GM23338 (cell line): ENCODE data around the gene MYO18B. TPM values are rescaled to one million over a fixed set of nuclear protein-coding genes. Genes with fewer than 3 reads are reported as not detected.

Experiments used
- ATAC-seq: fragments of 200-7000 bp; cut with Tn5 transposase; 3 replicates; pipeline ENCODE4 v1.9.1; 2020
- DNase-seq: peaks from one replicate; pipeline ENCODE4 v3.0.0-alpha.2; 2015; ENCODE audit warnings: low spot score
- H2AFZ ChIP-seq: fragments of 200-600 bp; sonication (generic); 2 replicates; pipeline ENCODE4 v1.8.0; 2016; ENCODE audit warnings: antibody characterized with exemption, mild to moderate bottlenecking, moderate library complexity
- H3F3A ChIP-seq: fragments of 200-600 bp; sonication (generic); replicated peaks from 2 replicates; pipeline ENCODE4 v1.8.0; 2017; ENCODE audit warnings: antibody characterized with exemption, mixed run types, low read depth
- H3K27ac ChIP-seq: fragments of 200-600 bp; sonication (generic); 2 replicates; pipeline ENCODE4 v1.6.1; 2016; ENCODE audit warnings: low read depth
- H3K27me3 ChIP-seq: fragments of 200-600 bp; sonication (generic); 2 replicates; pipeline ENCODE4 v1.8.0; 2016; ENCODE audit warnings: mild to moderate bottlenecking, mixed run types, moderate library complexity; ENCODE audit not compliant: insufficient read depth
- H3K36me3 ChIP-seq: fragments of 200-600 bp; sonication (generic); 2 replicates; pipeline ENCODE4 v1.8.0; 2016; ENCODE audit warnings: mild to moderate bottlenecking; ENCODE audit not compliant: insufficient read depth
- H3K4me1 ChIP-seq: fragments of 200-600 bp; sonication (generic); 2 replicates; pipeline ENCODE4 v1.8.0; 2016; ENCODE audit warnings: mild to moderate bottlenecking, moderate library complexity; ENCODE audit not compliant: insufficient read depth
- H3K4me2 ChIP-seq: fragments of 200-600 bp; sonication (generic); 2 replicates; pipeline ENCODE4 v1.7.1; 2017; ENCODE audit warnings: mixed run types
- H3K4me3 ChIP-seq: fragments of 200-600 bp; sonication (generic); 2 replicates; pipeline ENCODE4 v1.6.1; 2016; ENCODE audit warnings: mixed run types
- H3K79me2 ChIP-seq: fragments of 200-600 bp; sonication (generic); replicated peaks from 2 replicates; pipeline ENCODE4 v1.8.0; 2017; ENCODE audit warnings: mild to moderate bottlenecking; ENCODE audit not compliant: insufficient read depth
- H3K9me2 ChIP-seq: fragments of 200-600 bp; sonication (generic); 2 replicates; pipeline ENCODE4 v1.8.0; 2017; ENCODE audit not compliant: insufficient read depth
- H4K20me1 ChIP-seq: fragments of 200-600 bp; sonication (generic); replicated peaks from 2 replicates; pipeline ENCODE4 v1.8.0; 2017; ENCODE audit warnings: mild to moderate bottlenecking; ENCODE audit not compliant: insufficient read depth
- H3K27ac Mint-ChIP-seq: 2 replicates; pipeline ENCODE4 v1.8.0; 2020; ENCODE audit warnings: inconsistent platforms, mild to moderate bottlenecking, moderate library complexity, mixed read lengths
- H3K27me3 Mint-ChIP-seq: 3 replicates; pipeline ENCODE4 v1.8.0; 2022; ENCODE audit warnings: low read depth, mild to moderate bottlenecking, moderate library complexity, mixed read lengths, inconsistent platforms; ENCODE audit not compliant: insufficient read depth, poor library complexity
- H3K36me3 Mint-ChIP-seq: 3 replicates; pipeline ENCODE4 v1.8.0; 2021; ENCODE audit warnings: low read depth, mild to moderate bottlenecking, inconsistent platforms, moderate library complexity, mixed read lengths
- H3K4me1 Mint-ChIP-seq: 3 replicates; pipeline ENCODE4 v1.8.0; 2020; ENCODE audit warnings: mild to moderate bottlenecking, inconsistent platforms, mixed read lengths
- H3K4me3 Mint-ChIP-seq: 3 replicates; pipeline ENCODE4 v1.8.0; 2021; ENCODE audit warnings: moderate library complexity, mild to moderate bottlenecking, inconsistent platforms, mixed read lengths
- H3K9me3 Mint-ChIP-seq: 3 replicates; pipeline ENCODE4 v1.8.0; 2020; ENCODE audit warnings: moderate library complexity, mild to moderate bottlenecking, inconsistent platforms, mixed read lengths
- CTCF ChIP-seq, 2 experiments: fragments of 200-600 bp in 1 of 2; sonication (generic) in 1 of 2; conservative IDR thresholded peaks; 2 replicates each; pipeline versions ENCODE4 v1.5.1 to v1.6.1; 2016 to 2017; ENCODE audit warnings: antibody characterized with exemption in 2 of 2, low read depth in 2 of 2, mild to moderate bottlenecking in 2 of 2, moderate library complexity in 1 of 2
- EZH2 ChIP-seq: fragments of 200-600 bp; sonication (generic); IDR thresholded peaks from one replicate; pipeline ENCODE4 v1.8.0; 2017; ENCODE audit warnings: antibody characterized with exemption, mild to moderate bottlenecking, low read depth; ENCODE audit not compliant: unreplicated experiment
- JUNB ChIP-seq: IDR thresholded peaks from one replicate; pipeline ENCODE4 v1.6.1; 2016; ENCODE audit warnings: antibody characterized with exemption; ENCODE audit not compliant: unreplicated experiment
- NANOG ChIP-seq: IDR thresholded peaks from 2 replicates; pipeline ENCODE4 v1.6.1; 2016; ENCODE audit warnings: antibody characterized with exemption, borderline replicate concordance
- POLR2AphosphoS5 ChIP-seq: IDR thresholded peaks from 2 replicates; pipeline ENCODE4 v1.6.1; 2016; ENCODE audit warnings: antibody characterized with exemption, low read depth
- polyA plus RNA-seq: library from polyadenylated mRNA; unstranded; fragments of >200 nt; fragmentation: Nextera tagmentation; extraction: Ambion mirVana; gene quantifications from 2 replicates; pipeline ENCODE4 v1.2.1, GENCODE V29; 2016
- total RNA-seq: library from RNA; depleted of rRNA; stranded (reverse); fragments of >200 nt; shearing (Covaris generic); gene quantifications from 2 replicates; pipeline ENCODE4 v1.2.3, GENCODE V29; 2014
- TF ChIP-seq, protein P1 (sequence below): IDR thresholded peaks from one replicate; pipeline ENCODE4 v1.6.1; 2018; ENCODE audit warnings: antibody characterized with exemption; ENCODE audit not compliant: unreplicated experiment
- TF ChIP-seq, protein P2 (sequence below): IDR thresholded peaks from 2 replicates; pipeline ENCODE4 v1.6.1; 2016; ENCODE audit warnings: antibody characterized with exemption

The MYO18B gene
- total and polyA plus RNA-seq, 2 experiments from 2014 or later = 0.36 to 0.45 TPM

- ATAC-seq (no peak), DNase-seq (no peak)
- Histone ChIP-seq H3K27ac (no peak overlapping the region), H3K9me2 (no peaks in the 10 kb centered on the region), H3K27me3 (no peaks in the 10 kb centered on the region), H3F3A (no peaks in the 10 kb centered on the region), H3K4me3 (no peak overlapping the region), H4K20me1 (no peaks in the 10 kb centered on the region), H3K79me2 (no peaks in the 10 kb centered on the region), H3K4me2 (no peak overlapping the region), H2AFZ (no peak overlapping the region), H3K4me1 (no peaks in the 10 kb centered on the region), H3K36me3 (no peaks in the 10 kb centered on the region)
- Mint-ChIP-seq H3K27ac (no peak overlapping the region), H3K4me3 (no peak overlapping the region), H3K36me3 (no peaks in the 10 kb centered on the region), H3K9me3 (no peaks in the 10 kb centered on the region; the same call in 2 of the 3 replicates), H3K4me1 (no peaks in the 10 kb centered on the region), H3K27me3 (no peaks in the 10 kb centered on the region)
- TF ChIP-seq, protein P1, sequence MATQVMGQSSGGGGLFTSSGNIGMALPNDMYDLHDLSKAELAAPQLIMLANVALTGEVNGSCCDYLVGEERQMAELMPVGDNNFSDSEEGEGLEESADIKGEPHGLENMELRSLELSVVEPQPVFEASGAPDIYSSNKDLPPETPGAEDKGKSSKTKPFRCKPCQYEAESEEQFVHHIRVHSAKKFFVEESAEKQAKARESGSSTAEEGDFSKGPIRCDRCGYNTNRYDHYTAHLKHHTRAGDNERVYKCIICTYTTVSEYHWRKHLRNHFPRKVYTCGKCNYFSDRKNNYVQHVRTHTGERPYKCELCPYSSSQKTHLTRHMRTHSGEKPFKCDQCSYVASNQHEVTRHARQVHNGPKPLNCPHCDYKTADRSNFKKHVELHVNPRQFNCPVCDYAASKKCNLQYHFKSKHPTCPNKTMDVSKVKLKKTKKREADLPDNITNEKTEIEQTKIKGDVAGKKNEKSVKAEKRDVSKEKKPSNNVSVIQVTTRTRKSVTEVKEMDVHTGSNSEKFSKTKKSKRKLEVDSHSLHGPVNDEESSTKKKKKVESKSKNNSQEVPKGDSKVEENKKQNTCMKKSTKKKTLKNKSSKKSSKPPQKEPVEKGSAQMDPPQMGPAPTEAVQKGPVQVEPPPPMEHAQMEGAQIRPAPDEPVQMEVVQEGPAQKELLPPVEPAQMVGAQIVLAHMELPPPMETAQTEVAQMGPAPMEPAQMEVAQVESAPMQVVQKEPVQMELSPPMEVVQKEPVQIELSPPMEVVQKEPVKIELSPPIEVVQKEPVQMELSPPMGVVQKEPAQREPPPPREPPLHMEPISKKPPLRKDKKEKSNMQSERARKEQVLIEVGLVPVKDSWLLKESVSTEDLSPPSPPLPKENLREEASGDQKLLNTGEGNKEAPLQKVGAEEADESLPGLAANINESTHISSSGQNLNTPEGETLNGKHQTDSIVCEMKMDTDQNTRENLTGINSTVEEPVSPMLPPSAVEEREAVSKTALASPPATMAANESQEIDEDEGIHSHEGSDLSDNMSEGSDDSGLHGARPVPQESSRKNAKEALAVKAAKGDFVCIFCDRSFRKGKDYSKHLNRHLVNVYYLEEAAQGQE = no peak
- TF ChIP-seq CTCF (conservative IDR thresholded peaks at IDR 0.05; ENCODE audit: low read depth in 2 of 2) (no peak), POLR2AphosphoS5 (no peak), NANOG (no peak), JUNB (no peak)
Observed at GRCh38 chr22:25814685-25815084, 72.7 kb downstream of the MYO18B start.

DNA sequence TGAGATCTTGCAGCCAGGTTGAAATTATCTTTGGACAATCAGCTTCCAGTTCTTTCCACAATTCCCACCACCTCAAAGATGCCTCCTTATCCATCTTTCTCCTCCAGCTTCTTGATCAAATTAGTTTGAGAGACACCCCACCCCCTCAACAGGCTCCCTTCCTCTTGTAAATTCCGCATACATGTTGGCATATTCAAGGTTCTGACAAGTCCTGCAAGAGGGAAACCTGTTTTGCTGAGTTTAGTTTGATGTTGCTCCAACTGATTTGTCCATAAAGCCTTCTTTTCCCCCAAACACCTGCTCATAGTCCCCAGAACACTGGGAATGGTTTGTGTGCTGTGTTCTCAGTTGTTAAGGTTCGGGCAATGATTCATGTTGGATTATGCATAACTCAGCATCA, 73.6 kb downstream of the MYO18B start:
- DNase-seq = no peak
- Histone ChIP-seq H3K9me2 (no peaks in the 10 kb centered on the region), H3K4me2 (no peak overlapping the region), H2AFZ (no peak overlapping the region), H3K4me1 (no peaks in the 10 kb centered on the region), H3F3A (no peaks in the 10 kb centered on the region), H3K4me3 (no peak overlapping the region), H3K79me2 (no peaks in the 10 kb centered on the region), H3K27me3 (no peaks in the 10 kb centered on the region), H3K27ac (no peak overlapping the region), H4K20me1 (no peaks in the 10 kb centered on the region), H3K36me3 (no peaks in the 10 kb centered on the region)
- Mint-ChIP-seq H3K4me1 (no peaks in the 10 kb centered on the region), H3K27ac (no peak overlapping the region), H3K36me3 (peaks cover 3% of the 10 kb centered on the region; the same call in 1 of the 3 replicates), H3K27me3 (peaks cover 2% of the 10 kb centered on the region), H3K9me3 (peaks cover 6% of the 10 kb centered on the region), H3K4me3 (no peak overlapping the region)
- no peak for ATAC-seq
- TF ChIP-seq, protein P2, sequence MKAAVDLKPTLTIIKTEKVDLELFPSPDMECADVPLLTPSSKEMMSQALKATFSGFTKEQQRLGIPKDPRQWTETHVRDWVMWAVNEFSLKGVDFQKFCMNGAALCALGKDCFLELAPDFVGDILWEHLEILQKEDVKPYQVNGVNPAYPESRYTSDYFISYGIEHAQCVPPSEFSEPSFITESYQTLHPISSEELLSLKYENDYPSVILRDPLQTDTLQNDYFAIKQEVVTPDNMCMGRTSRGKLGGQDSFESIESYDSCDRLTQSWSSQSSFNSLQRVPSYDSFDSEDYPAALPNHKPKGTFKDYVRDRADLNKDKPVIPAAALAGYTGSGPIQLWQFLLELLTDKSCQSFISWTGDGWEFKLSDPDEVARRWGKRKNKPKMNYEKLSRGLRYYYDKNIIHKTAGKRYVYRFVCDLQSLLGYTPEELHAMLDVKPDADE = no peak
- TF ChIP-seq, protein P1 = no peak
- TF ChIP-seq NANOG = no peak
- no peak for TF ChIP-seq EZH2
